GM21717 (cell line): ENCODE results near the gene FBXL16.

Experiments
- ATAC-seq: cut with Tn5 transposase; IDR thresholded peaks from one replicate; pipeline ENCODE4 v1.9.1; 2021; ENCODE audit warnings: mild to moderate bottlenecking, moderate library complexity; ENCODE audit not compliant: unreplicated experiment

FBXL16 gene

GRCh38 chr16:678209-678857 lies 27.3 kb downstream of the FBXL16 start:
- no peak for ATAC-seq

- ATAC-seq, result no peak
Measured at GRCh38 chr16:677316-678190, 28.0 kb downstream of the FBXL16 start.

GRCh38 chr16:676913-677312 lies 28.7 kb downstream of the FBXL16 start:
- no peak for ATAC-seq

- ATAC-seq, result no peak
Measured at GRCh38 chr16:676565-676902, 29.1 kb downstream of the FBXL16 start.

- ATAC-seq, result no peak
Measured at GRCh38 chr16:675884-676564, 29.6 kb downstream of the FBXL16 start.

GRCh38 chr16:674968-675883 lies 30.4 kb downstream of the FBXL16 start, which contains the start of gene RHBDL1:
Gene RHBDL1 (plus strand): TSS chr16:675671. CDS start chr16:675791, 120 bp downstream.
- no peak for ATAC-seq

- no peak for ATAC-seq
Measured at GRCh38 chr16:674214-674881, 31.3 kb downstream of the FBXL16 start.

GRCh38 chr16:673399-673991 lies 32.1 kb downstream of the FBXL16 start:
- no peak for ATAC-seq

- no peak for ATAC-seq
Measured at GRCh38 chr16:672851-673250, 32.8 kb downstream of the FBXL16 start.

- no peak for ATAC-seq
Measured at GRCh38 chr16:672371-672770, 33.2 kb downstream of the FBXL16 start.

- ATAC-seq, result no peak
Measured at GRCh38 chr16:671353-672131, 34.1 kb downstream of the FBXL16 start.

- ATAC-seq, result no peak
Measured at GRCh38 chr16:670485-671352, 34.9 kb downstream of the FBXL16 start.

- ATAC-seq, result no peak
Measured at GRCh38 chr16:669666-670065, 35.9 kb downstream of the FBXL16 start.

GRCh38 chr16:668519-669171 lies 37.0 kb downstream of the FBXL16 start:
- peak; percentile 1 for ATAC-seq

GRCh38 chr16:667780-668518 lies 37.7 kb downstream of the FBXL16 start, which contains the start of gene RHOT2:
Gene RHOT2 (plus strand): TSS chr16:668132. CDS start chr16:668200, 68 bp downstream.
- ATAC-seq, result peak; percentile 64

- ATAC-seq, result no peak
Measured at GRCh38 chr16:667113-667779, 38.4 kb downstream of the FBXL16 start.
